ENCODE data around the gene PTBP2.

PTBP2 gene, protein sequence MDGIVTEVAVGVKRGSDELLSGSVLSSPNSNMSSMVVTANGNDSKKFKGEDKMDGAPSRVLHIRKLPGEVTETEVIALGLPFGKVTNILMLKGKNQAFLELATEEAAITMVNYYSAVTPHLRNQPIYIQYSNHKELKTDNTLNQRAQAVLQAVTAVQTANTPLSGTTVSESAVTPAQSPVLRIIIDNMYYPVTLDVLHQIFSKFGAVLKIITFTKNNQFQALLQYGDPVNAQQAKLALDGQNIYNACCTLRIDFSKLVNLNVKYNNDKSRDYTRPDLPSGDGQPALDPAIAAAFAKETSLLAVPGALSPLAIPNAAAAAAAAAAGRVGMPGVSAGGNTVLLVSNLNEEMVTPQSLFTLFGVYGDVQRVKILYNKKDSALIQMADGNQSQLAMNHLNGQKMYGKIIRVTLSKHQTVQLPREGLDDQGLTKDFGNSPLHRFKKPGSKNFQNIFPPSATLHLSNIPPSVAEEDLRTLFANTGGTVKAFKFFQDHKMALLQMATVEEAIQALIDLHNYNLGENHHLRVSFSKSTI

DNA sequence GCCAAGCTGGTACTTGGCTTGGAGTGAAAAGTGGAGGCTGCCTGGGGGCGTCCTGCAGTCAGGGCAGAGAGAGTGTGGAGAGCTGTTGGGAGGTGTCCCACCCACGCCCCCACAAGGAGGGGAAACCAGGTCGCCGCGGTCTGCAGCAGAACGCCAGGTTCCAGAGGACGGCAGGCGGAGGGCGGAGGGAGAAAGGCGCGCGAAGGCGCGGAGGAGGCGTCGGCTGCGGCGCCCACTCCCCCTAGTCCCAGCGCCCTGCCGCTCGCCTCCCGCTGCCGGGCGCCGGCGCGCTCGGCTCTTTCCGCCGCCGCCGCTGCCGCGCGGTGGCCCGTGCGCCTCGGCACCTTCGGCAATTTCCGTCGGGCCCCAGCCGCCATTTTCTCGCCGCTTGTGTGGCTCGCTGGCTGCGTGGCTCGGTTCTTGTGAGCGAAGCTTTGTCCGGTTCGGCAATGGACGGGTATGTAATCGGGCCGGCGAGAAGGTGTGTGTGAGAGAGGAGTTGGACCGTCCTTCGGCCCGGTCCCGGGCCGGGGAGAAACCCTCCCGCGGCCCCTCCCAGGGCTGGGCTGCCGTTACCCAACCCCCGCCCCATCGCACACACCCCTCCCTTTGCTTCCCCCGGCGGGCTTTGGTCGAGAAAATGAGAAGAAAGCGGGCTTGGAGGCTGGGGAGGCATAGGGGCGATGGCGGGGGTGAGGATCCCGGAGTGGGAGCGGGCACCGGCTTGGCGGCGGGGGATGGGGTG, at the start of gene PTBP2:
Gene PTBP2, plus strand, starts transcription at position 369 of the 745 bp plus-strand sequence. Its CDS starts 81 bp downstream, at position 450.
- peak; percentile 81 for DNase-seq (ENCODE audit: low spot score)

DNA sequence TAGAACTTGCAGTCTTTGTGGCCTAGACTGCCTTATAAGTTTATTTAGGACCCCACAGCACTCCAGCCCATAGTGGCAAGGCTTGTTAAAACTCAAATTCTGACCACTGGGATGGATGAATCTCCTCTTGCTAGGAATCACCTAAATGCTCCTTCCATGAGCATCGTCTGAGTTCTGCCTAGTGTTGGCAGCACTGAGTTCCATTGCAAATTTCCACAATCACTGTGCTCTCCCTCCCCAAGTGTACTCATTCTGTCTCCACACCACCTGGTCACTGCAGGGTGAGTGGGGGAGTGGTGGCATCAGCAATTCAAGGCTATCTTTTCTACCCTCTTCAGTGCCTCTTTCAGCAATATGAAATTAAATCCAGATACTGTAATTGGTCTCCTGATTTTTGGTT, 46.7 kb upstream of the PTBP2 start:
- DNase-seq (ENCODE audit: low spot score), result no peak

DNA sequence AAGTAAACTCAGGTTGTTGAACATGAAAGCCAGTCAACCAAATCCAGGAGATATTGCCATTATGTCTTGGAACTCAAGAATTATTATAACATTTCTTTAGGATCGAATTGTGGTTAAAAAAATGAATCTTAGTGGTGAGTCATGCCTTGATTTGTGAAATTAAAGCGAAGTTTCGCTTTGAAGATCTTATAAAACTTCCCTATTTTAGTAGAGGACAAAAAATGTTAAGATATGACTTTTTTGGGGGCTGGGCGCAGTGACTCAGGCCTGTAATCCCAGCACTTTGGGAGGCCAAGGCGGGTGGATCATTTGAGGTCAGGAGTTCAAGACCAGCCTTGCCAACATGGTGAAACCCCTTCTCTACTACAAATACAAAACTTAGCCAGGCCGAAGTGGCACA, 39.5 kb upstream of the PTBP2 start:
- DNase-seq (ENCODE audit: low spot score), result no peak

DNA sequence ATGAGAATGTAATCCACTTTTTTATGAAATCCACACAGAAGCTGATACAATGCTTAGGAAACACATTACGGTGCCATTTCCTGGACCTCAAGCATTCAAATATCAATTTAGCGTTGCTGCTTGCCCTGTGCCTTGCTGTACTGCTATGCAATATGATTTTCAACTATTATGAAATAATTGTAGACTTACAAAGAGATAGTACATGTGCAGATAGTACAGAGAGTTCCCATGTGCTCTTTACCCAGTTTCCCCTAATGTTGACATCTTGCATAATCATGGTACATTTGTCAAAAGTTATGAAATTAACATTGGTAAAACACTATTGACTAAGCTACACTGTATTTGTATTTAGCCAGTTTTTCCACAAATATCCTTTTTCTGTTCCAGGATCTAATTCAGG, 37.7 kb upstream of the PTBP2 start:
- no peak for DNase-seq (ENCODE audit: low spot score)

DNA sequence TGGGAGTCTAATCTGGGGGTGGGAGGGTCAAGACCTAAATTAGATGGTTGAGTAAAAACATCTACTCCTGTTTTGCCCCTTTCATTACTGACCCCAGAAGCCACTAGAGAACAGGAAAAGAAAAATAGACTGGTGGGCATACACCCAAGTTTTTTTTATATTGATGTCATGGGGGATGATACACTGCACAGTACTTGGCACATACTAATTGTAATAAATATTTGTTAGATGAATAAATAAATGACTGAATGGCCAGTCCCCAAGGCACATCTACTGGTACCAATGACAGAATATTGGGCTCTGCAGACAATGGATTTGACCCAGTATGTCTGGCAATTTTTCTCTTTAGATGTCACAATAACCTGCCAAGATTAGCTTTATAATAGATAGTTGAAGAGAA, 36.8 kb upstream of the PTBP2 start:
- no peak for DNase-seq (ENCODE audit: low spot score)

DNA sequence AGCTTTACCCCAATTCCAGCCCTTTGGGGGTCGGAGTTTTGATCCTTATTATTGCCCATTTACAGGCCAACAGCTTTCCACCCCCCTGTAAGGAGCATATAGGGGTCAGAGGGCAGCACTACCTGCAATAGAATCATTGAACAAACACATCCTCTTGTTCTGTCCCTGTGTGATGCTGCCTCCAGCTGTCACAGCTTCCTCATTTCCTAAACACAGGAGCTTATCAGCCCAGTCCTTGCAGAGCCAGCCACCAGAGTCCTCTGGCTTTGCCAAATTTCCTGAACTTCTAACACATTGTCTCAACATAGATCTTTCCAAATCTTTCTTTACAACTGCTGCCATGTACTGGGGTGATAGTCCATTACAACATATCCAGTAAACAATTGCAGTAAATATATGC, 32.8 kb upstream of the PTBP2 start:
- no peak for DNase-seq (ENCODE audit: low spot score)

DNA sequence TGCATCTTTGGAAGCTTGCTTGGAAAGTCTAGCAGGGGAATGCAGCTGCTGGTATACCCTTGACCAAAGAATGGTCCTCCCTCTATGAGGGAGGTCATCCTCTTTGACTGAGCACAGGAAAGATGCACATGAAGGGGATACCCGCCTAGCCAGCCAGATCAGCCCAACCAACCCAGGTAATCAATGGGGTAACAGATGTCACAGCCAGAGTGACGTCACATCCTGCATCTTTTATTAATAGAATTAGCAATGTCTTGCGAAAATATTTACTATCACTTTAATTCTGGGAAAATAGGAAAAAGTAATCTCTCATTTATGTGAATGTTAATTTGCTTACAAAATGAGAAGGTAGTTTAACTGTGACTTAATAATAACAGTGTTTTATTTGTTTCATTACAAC, 25.6 kb upstream of the PTBP2 start:
- DNase-seq (ENCODE audit: low spot score), result no peak

DNA sequence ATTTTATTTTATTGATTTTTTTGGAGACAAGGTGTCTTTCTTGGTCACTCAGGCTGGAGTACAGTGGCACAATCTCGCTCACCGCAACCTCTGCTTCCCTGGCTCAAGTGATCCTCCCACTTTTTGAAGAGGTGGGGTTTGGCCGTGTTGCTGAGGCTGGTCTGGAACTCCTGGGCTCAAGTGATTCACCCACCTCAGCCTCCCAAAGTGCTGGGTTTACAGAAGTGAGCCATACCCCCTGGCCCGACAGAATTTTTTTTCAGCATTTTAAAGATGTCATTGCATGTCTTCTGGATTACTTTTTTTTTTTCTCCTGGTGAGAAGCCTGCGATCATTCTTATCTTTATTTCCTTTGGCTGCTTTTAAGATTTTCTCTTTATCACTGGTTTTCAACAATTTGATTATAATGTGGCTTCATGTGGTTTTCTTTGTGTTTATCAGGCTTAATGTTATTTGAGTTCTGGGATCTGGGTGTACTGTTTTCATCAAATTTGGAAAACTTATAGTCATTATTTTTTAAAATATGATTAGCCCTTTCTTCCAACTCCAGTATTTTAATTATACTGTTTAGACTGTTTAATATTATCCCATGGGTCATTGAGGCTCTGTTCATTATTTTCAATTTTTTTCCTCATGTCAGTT, 23.1 kb upstream of the PTBP2 start:
- DNase-seq (ENCODE audit: low spot score), result no peak

DNA sequence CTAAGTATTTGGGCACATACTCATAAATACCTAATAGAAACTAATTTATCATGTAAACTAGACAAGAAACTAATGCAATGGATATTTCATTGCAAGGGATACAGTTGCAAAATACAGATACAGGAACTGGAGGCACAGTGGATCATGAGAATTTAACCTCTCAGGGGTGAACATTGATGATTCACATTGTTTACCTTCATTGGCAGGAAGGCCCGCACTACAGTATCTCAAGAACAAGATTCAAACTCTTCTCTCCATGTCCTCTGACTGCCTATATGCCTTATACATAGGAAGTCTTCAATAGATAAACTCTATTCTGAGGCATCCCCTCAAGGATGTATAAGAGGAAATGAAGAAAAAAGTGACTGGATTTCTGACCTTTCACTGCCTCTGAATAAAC, 18.4 kb upstream of the PTBP2 start:
- no peak for DNase-seq (ENCODE audit: low spot score)

DNA sequence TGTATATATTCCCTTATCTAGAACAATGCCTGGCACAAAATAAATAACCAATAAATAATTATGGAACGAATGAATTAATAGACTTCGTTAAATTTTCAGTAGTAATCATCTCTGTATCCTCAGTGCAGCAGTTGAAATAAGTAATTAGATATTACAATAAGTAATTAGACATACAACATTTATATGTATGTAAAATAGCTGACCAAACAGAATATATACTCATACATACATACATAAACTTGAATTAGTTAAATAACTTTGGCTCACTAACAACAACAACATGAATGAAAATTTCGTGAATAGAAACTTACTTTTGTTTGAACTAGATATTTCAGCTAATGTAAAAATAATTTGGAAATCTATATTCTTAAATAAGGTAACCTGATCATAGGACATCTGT, 14.6 kb upstream of the PTBP2 start:
- DNase-seq (ENCODE audit: low spot score), result no peak

DNA sequence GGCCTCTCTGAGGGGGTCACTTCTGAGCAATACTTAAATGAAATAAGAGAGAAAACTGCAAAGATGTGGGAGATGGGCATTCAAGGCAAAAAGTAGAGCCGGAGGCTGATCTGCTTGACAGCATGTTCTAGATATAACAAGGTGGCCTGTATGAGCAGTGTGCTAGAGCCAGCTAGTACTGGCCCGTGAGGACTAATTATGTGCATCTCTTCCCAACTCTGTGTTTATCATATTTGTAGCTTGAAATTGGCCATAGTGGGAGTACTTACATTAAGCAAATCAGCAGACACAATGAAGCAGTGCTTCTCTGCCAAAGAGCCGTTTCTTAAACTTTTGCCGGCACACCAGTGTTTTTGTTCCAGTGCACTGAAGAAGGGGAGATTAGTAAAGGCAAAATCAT, 13.1 kb upstream of the PTBP2 start:
- no peak for DNase-seq (ENCODE audit: low spot score)

DNA sequence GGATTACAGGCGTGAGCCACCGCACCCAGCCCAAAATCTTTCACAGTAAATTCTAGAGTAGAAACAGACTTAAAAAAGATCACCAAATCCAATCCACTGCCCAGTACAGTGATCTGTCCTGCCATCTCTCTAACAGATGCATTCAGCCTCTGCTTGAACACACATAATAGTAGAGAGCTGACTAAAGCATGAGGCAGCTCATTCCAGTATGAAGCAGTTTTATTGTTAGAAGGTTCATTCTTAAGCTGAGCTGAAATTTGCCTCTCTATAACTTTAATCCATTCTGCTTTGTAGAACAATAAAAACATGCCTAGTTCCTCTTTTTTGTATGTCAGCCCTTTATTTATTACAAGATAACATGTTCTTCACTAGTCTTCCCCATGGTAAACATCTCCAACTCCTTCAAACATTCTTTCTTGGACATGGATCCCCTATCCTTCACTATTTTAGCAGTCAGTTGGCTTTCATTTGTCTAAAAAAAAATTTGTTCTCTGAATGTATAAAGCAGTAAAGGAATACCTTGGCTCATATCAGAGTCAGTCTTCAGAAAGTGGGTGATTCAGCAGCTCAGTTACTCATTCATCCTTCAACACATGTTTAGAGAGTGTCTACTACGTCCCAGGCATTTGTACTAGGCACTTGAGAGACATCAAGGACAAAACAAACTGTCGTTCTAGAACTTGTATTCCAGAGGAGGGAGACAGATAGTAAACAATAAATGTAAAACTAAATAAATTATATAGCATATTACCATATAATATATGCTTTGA, 10.7 kb upstream of the PTBP2 start:
- DNase-seq (ENCODE audit: low spot score), result no peak

DNA sequence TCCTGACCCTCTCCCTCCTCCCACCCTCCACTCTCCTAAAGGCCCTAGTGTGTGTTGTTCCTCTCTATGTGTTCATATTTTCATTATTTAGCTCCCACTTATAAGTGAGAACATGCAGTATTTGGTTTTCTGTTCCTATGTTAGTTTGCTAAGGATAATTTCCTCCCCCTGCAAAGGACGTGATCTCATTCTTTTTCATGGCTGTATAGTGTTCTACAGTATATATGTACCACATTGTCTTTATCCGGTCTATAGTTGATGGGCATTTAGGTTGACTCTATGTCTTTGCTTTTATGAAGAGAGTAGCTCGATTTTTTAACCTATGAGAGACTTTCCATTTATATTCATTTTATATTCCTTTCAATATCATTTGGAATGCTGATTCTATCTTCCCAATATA, 7.9 kb upstream of the PTBP2 start:
- DNase-seq (ENCODE audit: low spot score), result no peak

DNA sequence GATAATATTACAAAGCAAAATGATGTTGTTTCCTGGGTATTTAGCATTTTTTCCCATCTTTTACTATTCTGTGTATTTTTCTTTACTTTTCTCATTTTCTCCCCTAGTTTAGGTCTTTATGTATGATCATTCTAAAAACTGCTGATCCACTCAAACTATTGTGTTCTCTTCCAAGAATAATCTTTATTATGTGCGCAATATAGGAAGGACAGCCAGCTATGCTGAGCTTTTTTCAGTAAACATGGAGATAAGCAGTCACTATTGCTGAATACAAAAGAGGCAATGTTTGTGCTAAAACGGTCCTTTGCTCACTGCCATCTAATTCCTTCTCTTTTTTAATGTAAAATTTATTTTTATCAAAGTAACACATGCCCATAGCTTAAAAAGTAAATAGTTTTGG, 6.7 kb upstream of the PTBP2 start:
- DNase-seq (ENCODE audit: low spot score), result no peak

DNA sequence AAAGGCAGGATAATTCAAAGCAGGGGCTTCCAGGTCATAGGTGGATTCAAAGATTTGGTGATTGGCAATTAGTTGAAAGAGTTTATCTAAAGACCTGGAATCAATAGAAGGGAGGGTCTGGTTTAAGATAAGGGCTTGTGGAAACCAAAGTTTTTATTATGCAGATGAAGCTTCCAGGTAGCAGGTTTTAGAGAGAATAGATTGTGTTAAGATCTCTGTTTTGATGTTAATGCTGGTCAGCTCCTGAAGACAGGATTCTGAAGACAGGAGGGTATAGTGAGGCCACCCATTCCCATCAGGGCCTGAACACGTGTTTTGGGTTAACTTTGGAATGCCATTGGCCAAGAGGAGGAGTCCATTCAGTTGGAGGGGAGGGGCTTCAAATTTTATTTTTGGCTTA, 6.1 kb upstream of the PTBP2 start:
- no peak for DNase-seq (ENCODE audit: low spot score)

DNA sequence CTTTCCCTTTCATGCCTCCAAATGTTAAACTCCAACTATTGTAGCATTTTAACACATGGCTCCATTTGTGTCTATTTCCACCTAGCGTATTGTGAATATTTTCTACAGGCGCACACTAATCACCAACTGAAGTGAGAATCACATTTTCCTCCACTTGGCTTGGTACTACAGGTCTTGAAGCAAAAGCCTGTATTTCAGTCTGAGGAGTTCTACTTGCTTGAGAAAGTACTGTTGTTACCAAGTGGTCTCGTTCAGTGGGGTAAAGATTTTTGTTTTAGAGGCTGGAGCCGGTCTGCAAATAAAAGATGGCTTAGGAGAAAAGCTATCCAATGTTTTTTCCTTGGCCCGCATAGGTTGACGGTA, 550 bp upstream of the PTBP2 start:
- no peak for DNase-seq (ENCODE audit: low spot score)

DNA sequence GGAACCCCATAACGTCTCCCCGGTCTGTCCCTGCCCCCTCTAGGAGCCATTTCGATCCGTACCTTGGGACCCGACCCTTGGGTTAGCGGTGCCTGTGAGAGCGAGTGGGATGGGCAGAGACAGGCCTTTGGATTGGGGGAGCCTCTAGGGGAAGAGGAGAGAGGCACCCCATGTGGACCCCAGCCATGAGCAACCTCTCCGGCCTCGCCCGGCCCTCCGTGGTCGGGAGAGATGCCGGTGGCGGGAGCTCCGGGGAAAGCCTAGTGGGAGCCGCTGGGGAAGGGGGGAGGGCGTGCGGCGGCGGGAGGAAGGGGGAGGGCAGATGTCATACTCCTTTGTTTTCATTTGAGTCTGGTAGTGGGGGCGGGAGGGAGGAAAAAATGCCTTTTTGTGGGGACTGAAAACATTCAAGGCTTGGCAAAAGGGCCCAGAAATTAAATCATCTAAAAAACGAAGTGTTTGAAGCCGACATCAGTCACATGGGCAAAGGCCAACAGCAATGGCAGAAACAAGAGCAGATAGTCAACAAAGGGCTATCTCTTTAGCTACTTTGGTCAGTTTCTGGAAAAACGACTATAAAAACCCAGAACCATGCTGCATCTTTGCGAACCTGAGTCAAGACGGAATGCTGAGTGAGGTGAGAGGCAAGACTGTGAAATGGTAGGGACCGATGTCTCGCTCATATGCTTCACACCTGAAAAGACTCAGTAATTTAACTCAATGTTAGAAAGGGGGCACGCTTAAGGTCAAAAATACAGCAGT, 758 bp downstream of the PTBP2 start:
- peak; percentile 24 for DNase-seq (ENCODE audit: low spot score)

DNA sequence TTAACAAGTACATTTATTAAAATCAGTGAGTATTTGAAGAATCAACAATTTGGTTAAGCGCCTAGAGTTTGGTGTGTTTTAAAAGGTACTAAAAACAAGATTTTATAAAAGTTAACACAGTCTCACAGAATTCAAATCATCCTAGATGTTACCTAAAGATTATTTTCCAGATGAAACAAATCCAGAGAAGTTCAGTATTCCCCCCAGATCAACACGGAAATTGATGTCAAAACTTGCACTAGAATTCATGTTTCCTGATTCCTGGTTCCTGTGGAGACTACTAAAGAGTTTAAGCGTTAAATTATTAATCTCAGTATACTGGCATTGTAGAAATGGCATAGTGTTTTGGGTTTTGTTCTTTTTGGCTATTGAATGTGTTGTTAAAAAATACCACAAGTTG, 1.4 kb downstream of the PTBP2 start:
- DNase-seq (ENCODE audit: low spot score), result no peak

DNA sequence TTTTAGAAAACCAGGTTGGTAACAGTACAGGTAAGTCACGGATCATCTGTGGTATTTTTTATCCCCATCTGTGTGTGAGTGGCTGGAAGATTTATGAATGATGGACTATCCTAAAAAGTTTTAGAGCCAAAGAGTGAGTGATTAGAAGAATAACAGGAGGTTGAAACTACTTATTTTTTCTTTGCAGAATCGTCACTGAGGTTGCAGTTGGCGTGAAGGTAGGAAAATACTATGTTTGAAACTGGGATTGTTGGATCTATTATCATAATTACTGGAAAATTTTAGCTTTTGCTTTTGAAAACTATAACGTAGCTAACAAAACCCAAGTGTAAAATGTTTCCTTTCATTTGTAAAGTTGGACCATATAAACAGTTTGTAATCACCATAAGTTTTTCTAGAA, 1.8 kb downstream of the PTBP2 start:
- no peak for DNase-seq (ENCODE audit: low spot score)

DNA sequence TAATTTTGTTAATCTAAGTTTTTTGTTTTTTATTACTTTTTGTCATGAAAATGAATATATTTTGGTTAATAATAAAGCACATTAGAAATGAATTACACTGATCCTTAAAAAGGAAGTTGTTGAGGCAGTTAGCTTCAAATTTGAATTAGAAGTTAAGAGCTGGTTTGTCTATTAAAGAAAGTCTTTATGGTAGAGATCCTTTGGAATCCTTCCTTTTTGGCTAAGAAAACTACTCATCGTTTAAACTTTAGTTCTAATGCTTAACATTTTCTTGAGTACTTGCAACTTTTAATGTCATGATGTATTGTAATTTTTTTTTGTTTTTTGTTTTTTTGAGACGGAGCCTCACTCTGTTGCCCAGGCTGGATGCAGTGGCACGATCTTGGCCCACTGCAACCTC, 2.4 kb downstream of the PTBP2 start:
- no peak for DNase-seq (ENCODE audit: low spot score)

DNA sequence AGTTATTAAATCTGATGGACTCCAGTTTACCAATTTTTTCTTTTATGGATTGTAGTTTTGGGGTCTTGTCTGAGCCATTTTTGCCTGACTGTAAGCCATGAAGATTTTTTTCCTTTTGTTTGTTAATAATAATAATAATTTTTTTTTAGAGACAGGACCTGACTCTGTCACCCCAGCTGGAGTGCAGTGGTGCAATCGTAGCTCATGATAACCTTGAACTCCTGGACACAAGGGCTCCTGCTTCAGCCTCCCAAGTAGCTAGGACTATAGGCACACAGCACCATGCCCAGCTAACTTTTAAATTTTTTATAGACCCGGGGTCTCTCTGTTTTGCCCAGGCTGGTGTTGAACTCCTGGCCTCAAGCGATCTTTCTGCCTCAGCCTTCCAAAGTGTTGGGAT, 6.3 kb downstream of the PTBP2 start:
- DNase-seq (ENCODE audit: low spot score), result no peak

All from kidney capillary endothelial cell (primary cell).